Mammary epithelial cell (primary cell): Measurements from ENCODE around the gene CORIN.

ENCODE experiments used
- EZH2 ChIP-seq: IDR thresholded peaks from 2 replicates; pipeline ENCODE4 v1.6.1; 2012; ENCODE audit warnings: low read length, inconsistent platforms, borderline replicate concordance
- TF ChIP-seq, protein P1 (sequence below), 2 donors: IDR thresholded peaks in 1 of 2; conservative IDR thresholded peaks in 1 of 2; 2 replicates each; pipeline ENCODE4 v1.5.1; 2011 to 2012; ENCODE audit warnings: inconsistent platforms in 2 of 2, low read length in 2 of 2, mild to moderate bottlenecking in 2 of 2, control low read depth in 1 of 2, low read depth in 1 of 2; ENCODE audit not compliant: insufficient read depth in 1 of 2; ENCODE audit errors: extremely low read depth in 1 of 2

DNA sequence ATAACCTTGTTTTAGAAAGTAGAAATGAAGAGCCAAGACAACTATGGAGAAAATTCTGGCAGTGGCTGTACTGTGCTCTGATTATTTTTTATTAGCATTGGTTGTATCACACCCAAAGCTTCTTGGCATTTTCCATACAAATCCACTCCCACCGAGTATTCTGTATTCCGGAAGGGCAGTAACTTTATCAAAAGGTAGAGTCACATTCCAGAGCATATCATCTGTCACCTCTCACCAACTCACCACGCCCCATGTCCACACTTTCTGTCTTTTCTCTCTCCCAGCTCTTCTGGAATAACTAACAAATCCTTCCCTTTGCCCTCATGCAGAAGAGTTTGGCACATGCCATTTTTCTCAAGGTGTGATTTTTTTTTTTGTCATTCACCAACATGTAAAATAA, 52.7 kb downstream of the CORIN start:
- TF ChIP-seq, protein P1, sequence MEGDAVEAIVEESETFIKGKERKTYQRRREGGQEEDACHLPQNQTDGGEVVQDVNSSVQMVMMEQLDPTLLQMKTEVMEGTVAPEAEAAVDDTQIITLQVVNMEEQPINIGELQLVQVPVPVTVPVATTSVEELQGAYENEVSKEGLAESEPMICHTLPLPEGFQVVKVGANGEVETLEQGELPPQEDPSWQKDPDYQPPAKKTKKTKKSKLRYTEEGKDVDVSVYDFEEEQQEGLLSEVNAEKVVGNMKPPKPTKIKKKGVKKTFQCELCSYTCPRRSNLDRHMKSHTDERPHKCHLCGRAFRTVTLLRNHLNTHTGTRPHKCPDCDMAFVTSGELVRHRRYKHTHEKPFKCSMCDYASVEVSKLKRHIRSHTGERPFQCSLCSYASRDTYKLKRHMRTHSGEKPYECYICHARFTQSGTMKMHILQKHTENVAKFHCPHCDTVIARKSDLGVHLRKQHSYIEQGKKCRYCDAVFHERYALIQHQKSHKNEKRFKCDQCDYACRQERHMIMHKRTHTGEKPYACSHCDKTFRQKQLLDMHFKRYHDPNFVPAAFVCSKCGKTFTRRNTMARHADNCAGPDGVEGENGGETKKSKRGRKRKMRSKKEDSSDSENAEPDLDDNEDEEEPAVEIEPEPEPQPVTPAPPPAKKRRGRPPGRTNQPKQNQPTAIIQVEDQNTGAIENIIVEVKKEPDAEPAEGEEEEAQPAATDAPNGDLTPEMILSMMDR (conservative IDR thresholded peaks at IDR 0.05 in 1 of 2, IDR thresholded peaks at IDR 0.05 in 1 of 2; ENCODE audit: extremely low read depth in 1 of 2, insufficient read depth in 1 of 2, low read depth in 1 of 2, low read length in 2 of 2) = no peak
- TF ChIP-seq EZH2 = no peak
